Panc1 (cell line): ENCODE data around the gene SMCO3.

Source experiments
- POLR2AphosphoS5 ChIP-seq: IDR thresholded peaks from 2 replicates; pipeline ENCODE4 v1.6.1; 2012; ENCODE audit warnings: mild to moderate bottlenecking, low read depth, low read length, moderate library complexity
- TF ChIP-seq, protein P1 (sequence below): fragments of 450-650 bp; IDR thresholded peaks from 2 replicates; pipeline ENCODE4 v1.5.1; 2017; ENCODE audit warnings: mild to moderate bottlenecking

DNA sequence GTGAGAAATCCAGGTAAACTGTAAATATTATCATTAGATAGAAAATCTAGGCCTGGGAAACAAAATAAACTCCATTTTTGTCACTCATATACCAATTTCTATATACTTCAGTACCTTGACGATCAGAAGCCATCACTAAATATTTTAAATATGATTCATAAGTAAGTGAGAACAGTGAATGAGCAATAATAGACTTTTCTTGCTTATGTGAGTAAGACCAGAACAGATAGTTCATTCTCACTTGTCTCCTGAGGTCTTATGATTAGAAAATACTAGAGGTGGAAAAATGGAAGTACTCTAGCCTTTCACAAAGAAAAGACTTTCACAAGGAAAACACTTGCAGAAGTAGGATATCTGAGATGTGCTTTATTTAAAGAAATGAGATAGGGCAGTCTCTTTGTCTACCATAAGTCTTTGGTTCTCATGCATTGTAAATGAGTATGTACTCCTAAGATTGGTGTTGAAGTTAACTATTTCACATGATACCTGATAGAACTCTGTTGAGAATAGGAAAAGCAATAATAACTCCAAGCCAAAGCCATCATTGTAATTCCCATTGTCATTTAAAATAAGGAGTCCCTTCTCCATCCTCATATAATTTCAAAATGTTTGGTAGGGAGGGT, 10.1 kb upstream of the SMCO3 start:
- TF ChIP-seq, protein P1, sequence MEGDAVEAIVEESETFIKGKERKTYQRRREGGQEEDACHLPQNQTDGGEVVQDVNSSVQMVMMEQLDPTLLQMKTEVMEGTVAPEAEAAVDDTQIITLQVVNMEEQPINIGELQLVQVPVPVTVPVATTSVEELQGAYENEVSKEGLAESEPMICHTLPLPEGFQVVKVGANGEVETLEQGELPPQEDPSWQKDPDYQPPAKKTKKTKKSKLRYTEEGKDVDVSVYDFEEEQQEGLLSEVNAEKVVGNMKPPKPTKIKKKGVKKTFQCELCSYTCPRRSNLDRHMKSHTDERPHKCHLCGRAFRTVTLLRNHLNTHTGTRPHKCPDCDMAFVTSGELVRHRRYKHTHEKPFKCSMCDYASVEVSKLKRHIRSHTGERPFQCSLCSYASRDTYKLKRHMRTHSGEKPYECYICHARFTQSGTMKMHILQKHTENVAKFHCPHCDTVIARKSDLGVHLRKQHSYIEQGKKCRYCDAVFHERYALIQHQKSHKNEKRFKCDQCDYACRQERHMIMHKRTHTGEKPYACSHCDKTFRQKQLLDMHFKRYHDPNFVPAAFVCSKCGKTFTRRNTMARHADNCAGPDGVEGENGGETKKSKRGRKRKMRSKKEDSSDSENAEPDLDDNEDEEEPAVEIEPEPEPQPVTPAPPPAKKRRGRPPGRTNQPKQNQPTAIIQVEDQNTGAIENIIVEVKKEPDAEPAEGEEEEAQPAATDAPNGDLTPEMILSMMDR: no peak
- no peak for TF ChIP-seq POLR2AphosphoS5
